HG03442 (cell line): ENCODE data around the gene RHBDD1.

Experiments
- ATAC-seq: cut with Tn5 transposase; IDR thresholded peaks from one replicate; pipeline ENCODE4 v1.9.1; 2021; ENCODE audit warnings: mild to moderate bottlenecking, moderate library complexity; ENCODE audit not compliant: unreplicated experiment

Gene RHBDD1

GRCh38 chr2:226979004-226979403 is 143.2 kb downstream of the RHBDD1 start:
- no peak for ATAC-seq

DNA sequence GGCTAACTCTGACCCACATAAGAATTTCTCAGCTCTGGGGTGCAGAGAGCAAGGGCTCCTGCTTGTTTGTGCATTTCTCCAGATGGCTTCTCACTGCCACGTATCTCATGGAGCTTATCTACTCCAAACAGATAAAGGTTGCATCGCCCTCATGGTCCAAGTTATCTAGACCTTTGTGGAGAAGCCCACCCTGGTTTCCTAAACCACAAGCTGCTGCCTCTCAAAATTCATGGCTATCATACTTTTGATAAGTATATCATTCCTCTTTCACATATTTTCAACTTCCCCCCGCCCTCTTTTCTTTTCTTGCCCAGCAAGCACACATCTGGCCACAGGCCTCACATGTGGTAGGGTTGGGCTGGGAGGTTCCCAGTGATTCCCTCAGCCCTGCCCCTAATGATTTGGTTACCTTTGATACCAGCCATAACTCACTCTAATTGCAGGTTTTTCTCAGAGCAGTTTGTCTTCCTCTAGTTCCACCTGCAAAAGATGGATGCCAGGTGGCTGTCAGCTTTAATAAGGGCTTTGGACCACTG is 146.0 kb downstream of the RHBDD1 start:
- no peak for ATAC-seq

DNA sequence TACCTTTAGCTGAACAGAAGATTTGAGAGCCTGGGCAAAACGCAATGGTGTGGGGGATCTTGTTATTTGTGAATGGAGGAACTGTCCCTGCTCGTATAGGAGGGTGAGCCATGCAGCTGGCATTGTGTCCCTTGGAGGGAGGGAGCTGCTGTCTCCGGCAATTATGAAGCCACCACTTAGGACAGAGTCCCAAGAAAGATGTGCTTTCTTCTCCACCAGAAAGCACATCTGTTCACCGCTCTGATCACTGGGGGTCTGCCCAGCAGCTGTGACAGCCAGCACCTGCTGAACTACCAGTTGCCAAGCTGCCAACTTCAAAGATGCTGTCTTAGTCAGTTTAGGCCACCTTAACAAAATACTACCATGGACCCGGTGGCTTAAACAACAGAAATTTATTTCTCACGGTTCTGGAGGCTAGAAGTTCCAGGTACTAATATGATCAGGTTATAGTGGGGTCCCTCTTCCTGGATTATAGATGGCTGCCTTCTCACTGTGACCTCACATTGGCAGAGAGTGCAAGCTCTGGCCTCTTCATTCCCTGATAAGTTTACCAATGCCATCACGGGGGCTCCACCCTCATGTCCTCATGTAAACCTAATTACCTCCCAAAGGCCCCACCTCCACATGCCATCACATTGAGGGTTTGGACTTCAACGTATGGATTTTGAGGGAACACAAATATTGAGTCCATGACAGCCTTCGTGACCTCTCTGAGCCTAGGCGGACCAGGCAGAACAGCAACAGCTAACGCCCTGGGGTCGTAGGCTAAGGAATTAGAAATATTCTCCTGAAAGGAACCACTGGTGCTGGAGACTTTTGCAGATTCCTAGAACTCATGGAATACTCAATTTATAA is 148.3 kb downstream of the RHBDD1 start:
- no peak for ATAC-seq

DNA sequence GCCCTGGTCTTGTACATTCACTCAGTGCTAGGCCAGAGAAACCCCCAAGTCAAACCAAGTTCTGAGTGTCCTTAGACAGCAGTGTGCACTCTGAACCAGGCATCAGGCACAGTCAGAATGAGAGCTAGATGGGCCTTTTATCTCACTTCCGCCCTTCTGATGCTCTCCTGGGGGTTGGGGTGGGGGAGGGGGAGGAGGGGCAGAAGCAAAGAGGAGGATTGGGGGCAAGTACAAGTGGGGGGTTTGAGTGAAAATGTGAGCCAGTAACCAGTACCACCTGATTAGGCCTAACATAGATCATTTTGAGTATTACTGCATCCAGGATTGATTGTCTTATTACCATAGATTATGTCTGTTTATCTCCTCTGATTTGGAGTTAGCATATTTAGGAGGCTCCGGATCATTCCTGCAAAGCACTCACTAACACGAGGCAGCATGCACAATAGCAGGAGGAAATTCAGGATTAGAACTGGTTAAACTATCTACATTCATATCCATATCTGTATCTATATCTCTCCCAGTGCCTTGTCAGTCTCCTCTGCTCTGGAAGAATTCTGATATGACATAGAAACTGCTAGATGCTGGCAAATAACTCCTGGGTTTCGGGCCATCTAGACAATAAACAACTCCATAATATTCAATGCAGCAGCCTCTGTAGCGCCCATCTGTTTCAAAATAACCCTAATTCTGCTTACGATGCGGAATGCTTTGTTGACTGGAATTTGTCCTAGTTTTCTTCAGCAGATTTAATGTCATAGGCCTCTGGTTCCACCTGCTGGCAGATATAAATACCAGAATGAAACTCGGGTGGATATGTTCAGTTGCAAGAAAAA is 149.1 kb downstream of the RHBDD1 start:
- peak; percentile 98 for ATAC-seq

- no peak for ATAC-seq
These were observed 149.7 kb downstream of the RHBDD1 start for GRCh38 chr2:226985583-226985946.

- ATAC-seq = no peak
These were observed 155.8 kb downstream of the RHBDD1 start for GRCh38 chr2:226991663-226992062.

GRCh38 chr2:226993171-226993570 is 157.3 kb downstream of the RHBDD1 start:
- no peak for ATAC-seq

- no peak for ATAC-seq
These were observed 158.9 kb downstream of the RHBDD1 start for GRCh38 chr2:226994775-226995174.

DNA sequence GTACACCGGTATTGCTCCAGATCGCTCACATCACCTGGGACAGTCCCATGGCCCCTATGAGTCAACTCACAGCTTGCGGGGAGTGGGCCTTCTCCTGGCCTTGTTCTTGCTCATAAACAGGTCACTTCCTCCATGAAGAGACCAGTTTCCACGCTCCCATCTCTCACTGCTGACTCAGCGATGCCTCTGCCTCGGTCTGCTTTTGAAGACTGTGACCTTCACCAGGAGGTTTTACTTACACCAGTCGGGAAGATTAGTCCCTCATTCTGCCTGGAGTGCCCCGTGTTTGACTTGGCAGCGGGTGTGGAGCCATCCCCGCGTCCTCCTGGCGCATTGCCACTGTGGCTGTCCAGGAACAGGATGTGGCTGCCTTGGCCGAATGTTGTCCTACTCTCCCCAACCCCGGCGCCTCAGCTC is 159.8 kb downstream of the RHBDD1 start:
- ATAC-seq = peak; percentile 66

GRCh38 chr2:226999661-227000060 is 163.8 kb downstream of the RHBDD1 start:
- ATAC-seq = no peak

DNA sequence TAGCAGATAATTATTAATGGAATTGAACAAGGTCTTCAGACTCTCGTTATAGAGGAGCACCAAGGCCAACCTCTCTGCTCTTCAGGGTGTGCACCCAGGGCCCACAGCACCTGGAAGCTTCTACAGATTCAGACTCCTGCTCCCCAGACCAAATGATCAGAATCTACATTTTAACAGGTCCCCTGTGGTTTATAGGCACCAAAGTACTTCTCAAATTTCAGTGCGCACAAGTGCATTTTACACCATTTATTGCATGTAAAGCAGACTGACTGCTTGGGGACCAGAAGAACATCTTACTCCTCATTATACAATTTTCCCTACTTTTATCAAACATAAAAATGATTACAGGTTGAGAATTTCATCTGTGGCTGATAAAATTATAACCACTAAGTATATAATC is 164.3 kb downstream of the RHBDD1 start:
- no peak for ATAC-seq

GRCh38 chr2:227004482-227004881 is 168.6 kb downstream of the RHBDD1 start:
- no peak for ATAC-seq

- ATAC-seq = no peak
These were observed 170.5 kb downstream of the RHBDD1 start for GRCh38 chr2:227006189-227006897.

DNA sequence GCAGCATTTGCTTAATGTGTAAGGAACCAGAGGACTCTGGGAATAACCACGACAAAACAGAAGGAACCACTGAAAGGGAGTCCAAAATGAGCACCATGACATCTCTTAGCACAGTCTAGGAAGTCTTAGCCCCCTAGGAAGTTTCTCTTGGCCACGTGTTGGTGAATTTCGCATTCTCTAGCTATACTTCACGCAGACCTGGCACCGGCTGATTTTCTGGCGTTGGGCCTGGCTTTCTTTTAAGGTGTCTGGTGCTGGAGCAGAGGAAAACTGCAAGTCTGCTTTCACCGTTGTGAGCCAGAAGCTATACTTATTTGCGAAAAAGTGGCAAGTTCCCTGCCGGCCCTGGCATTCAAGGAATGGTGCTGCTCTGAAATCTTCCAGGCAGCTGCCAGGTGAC is 171.3 kb downstream of the RHBDD1 start:
- no peak for ATAC-seq

GRCh38 chr2:227007940-227008339 is 172.1 kb downstream of the RHBDD1 start:
- ATAC-seq = no peak

DNA sequence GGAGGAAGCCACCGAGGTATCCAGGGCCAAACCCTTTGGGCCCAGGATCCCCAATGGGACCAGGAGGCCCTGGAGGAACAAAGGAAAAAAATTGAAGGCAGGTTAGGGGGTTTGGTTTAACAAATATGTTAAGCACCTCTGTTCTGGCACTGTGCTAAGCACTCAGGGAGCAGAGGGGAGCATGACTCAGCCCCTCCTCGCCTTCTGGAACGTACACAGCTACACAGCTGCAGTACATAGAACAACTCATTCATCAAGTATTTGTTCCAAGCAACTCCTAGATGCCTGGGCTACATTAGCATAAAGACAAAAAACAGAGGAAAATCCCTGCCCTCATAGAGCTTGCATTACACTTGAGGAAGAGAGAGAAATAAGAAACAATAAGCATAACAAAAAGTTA is 174.6 kb downstream of the RHBDD1 start:
- ATAC-seq = no peak

DNA sequence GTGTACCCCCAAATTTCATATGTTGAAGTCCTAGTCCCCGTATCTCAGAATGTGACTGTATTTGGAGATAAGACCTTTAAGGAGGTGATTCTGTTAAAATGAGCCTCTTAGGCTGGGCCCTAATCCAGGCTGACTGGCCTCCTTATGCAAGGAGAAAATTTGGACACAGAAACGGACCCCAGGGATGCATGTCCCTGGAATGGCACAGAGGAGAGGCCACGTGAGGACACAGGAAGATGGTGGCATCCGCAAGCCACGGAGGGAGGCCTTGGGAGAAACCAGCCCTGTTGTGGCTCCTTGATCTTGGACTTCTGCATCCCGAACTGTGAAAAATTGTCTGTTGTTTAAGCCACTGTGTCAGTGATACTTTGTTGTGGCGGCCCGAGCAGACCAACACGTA is 177.5 kb downstream of the RHBDD1 start:
- ATAC-seq = no peak

GRCh38 chr2:227013881-227014280 is 178.0 kb downstream of the RHBDD1 start:
- ATAC-seq = no peak

DNA sequence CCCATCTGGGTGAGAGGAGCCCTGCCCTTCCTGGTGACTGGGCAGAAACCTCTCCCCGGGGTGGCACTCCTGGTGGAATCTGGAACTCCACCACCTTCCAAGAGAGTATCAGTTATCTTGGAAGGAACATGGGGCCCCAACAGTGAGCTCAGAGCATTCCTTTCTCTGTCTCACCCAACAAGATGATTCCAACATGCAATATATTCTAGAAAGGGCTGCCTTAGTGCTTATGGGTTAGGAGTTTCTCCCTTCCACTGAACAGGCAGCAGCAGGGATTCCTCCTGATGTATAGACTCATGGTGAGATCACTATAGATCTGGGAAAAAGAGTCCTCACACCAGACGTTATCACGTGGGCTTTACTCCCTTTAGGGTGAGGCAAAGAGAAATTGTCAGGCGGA is 181.0 kb downstream of the RHBDD1 start:
- ATAC-seq = no peak

DNA sequence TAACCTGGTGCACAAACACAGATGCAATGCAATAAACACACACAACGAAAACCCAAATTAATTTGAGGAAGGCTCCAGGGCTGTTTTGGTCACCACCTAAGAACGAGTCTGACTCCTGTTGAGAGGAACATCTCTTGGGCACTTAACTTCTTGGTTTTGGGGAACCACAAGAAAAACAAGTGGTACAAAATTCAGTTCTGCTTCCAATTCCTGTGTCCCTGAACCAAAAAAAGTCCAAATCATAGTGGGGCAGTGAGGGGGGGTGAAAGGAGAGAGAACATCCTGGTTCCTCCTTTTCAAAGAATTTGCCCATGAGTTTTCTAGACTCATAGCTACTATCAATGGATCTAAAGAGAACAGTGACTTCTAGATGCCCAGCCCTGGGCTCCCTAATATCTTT is 184.6 kb downstream of the RHBDD1 start:
- no peak for ATAC-seq

DNA sequence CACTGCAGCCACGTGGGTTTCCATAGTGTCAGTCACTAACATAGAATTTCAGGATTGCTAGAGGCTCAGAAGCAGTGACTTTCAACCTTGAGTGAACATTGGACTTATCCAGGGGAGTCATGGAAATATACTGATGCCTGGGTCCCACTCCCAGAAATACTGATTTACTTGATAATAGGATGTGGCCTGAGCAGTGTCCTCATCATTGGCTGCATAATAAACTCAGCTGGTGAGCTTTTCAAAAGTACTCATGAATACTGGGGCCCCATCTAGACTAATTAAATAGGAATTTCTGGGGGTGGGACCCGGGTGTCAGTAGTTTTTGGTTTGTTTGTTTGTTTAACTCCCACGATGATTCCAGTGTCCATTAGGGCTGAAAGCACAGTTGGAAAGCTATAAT is 186.8 kb downstream of the RHBDD1 start:
- no peak for ATAC-seq
